H4 (cell line): Measurements from ENCODE around the gene CDSN. TPM values are rescaled to one million over a fixed set of nuclear protein-coding genes. Genes with fewer than 3 reads are reported as not detected.

Source experiments
- DNase-seq: peaks from one replicate; pipeline ENCODE4 v3.0.0-alpha.2; 2015; ENCODE audit warnings: low spot score
- total RNA-seq: library from RNA; depleted of rRNA; stranded (reverse); fragments of >200 nt; shearing (Covaris generic); gene quantifications from 2 replicates; pipeline ENCODE4 v1.2.3, GENCODE V29; 2014

Gene CDSN
- total RNA-seq, 1 experiment from 2014 or later = not detected

DNA sequence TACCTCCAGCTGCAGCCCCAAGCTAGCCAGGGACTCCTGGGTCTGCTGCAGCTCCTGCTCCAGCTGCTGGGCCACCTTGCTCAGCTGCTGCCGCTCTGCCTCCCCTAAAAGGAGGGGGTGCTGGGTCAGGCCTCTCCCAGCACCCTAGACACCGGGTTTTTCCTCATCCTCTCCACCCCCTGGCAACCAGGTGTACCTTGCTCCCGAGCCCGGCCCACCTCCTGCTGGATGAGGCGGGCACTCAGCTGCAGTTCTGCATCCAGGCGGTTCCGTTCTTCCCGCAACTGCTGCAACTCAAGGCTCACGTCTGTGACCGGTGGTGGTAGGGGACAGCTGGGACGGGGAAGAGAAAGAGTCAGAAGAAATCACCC, 24.7 kb upstream of the CDSN start:
- no peak for DNase-seq

DNA sequence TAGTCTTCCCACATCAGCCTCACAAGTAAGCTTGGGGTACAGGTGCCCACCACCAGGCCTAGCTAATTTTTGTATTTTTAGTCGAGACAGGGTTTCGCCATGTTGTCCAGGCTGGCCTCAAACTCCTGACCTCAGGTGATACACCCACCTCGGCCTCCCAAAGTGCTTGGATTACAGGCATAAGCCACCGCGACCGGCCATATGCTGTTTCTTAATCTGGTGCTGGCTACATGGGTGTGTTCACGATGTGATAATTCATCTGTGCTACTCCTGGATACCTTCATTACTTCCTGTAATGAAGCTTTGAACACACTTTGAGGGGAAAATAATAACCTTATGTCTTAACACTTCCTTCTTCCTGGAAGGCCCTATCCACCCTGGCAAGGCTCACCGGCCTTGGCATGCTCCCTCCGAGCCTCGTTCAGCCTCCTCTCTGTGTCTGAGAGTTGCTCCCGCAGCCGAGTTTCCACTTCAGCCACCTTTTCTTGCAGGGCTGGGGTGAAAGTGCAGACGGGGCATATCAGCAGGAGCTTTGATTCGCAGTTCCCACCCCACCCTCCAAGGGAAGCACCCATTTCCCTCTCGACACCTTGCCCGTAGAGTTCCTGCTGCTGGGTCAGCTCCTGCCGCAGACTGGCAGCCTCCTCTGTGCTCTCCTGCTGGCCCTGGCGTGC, 24.2 kb upstream of the CDSN start:
- DNase-seq = no peak

DNA sequence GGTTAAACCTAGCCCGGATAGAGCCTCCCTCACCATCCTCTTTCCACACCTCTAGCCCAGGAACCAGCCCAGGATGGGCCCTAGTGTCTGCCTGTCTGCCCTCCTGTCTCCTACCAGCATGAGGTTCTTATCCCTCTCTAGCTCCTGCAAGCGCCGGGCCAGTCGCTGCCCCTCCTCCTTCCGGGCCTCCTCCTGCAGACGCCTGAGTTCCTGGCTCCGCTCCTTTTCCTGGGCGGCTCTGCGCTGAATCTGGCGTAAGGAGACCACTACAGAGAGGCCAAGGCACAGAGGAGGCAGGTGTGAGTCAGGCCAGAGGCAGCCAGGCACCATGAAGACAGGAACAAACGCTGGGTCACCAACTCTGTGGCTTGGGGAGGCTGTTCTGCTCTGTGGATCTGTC, 22.9 kb upstream of the CDSN start:
- DNase-seq = no peak

DNA sequence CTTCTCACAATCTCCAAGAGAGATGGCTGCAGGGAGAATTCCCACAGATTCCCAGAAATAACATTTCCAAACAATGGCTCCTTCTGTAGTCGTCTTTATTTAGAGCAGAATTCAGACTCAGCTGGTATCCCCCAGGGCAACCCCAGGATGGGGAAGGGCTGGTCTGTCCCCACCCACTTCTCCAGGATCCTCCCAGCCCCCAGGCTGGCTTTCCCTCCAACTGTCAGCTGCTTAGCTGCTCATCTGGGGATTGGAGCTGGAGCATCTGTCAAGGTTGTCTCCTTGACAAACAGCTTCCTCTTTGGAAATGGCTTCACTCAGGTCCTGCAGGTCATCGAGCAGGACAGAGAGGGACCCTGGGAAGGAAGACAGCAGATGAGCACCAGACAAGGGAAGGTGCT, 22.1 kb upstream of the CDSN start:
- DNase-seq = no peak

- no peak for DNase-seq
Observed at GRCh38 chr6:31140643-31141042, 20.4 kb upstream of the CDSN start.

DNA sequence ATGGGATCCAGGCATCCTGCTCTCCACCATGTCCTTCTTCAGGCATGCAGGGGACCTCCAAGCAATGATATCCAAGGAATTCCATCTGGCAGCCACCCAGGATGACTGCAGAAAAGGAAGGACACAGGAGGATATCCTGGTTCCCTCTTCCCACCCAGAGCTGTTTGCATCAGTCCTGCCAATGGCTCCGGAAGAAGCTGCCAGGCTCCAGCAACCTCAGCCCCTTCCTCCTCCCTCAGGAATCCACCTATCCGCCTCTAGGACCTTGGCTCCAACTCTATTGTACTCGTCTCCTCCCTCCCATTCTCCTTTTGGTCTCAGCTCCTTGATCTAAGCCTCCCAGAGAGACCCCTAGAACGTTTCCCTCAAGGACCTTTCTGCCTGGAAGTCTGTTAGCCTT, 19.4 kb upstream of the CDSN start:
- no peak for DNase-seq

DNA sequence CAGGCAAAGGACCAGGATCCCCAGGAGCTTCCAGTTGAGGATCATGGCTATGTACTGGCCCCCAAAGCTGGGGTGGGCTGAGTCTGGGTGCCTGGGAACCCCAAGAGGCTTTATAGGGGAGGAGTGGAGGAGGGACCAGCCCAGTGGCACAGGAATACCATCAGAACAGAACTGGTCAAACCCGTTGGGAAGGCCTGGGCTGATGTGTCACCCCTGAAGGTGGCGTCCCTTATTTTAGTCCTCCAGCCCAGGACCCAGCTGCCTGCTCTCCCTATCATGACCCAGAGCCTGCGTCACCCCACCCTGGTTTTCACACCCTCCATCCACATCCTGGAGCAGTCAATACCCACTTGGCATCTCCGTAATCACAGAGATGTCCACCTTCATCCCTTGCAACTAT, 18.7 kb upstream of the CDSN start, which contains the start of gene PSORS1C2:
TSS of gene PSORS1C2 (minus strand) at position 85 of the 400 bp plus-strand sequence. CDS start at position 45, 40 bp downstream.
- no peak for DNase-seq

- DNase-seq = no peak
Observed at GRCh38 chr6:31135710-31136109, 15.5 kb upstream of the CDSN start.

DNA sequence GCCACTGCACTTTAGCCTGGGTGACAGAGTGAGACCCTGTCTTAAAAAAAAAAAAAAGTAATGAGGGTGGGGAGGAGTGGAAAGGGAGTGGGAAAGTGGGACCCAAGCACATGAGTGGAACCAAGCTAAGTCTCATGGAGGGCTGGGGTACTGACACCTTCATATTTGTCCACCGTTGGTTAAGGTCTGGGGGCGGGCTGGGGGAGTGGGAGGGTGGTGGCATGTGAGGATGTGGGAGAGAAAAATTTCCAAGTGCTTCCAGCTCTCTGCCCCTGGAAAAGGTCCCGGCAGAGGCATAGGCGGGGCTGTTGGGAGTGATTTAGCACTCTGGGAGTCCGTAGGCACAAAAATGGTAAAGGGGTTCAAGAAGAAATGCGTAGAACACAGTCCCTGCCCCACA, 12.6 kb upstream of the CDSN start:
- no peak for DNase-seq

- DNase-seq = no peak
Observed at GRCh38 chr6:31131595-31131994, 11.3 kb upstream of the CDSN start.

DNA sequence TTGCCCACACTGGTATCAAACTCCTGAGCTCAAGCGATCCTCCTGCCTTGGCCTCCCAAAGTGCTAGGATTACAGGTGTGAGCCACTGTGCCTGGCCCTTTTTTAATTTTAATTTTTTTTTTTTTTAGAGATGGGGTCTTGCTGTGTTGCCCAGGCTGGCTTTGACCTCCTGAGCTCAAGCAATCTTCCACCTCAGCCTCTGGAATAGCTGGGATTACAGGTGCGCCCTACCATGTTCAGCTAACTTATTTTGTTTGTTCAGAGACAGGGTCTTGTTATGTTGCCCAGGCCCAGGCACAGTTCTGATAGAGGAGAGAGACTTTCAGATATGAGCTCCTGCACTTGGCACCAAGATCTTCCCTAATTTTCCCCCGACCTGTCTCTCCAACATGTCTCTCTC, 10.5 kb upstream of the CDSN start:
- DNase-seq = no peak

- no peak for DNase-seq
Observed at GRCh38 chr6:31129130-31129529, 8.9 kb upstream of the CDSN start.

DNA sequence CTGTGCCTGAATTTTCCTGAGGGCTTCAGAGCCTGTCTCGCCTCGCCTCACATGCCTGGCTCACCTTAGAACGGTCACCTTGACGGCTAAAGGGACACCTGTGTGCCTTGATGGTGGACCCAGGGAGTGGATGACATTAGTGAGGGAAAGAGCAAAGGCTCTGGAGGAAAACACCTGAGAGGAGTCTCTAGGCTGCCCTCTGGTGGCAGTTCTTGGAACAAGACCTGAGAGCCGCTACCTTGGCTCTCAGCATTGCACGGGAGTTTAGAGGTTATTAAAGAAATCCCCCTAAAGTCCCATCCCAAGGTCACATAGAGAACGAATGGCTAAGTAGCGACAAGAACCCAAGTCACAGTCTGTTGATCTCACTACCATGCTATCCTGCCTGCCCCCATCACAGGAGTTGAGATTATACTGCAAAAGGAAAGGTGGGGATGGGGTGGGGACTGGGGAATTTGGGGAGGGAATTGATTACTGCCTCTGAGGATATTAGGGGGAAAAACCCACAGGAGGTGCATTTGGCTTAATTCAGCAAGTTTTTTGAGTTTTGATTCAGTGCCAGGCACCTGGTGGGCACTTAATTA, 7.9 kb upstream of the CDSN start:
- peak; percentile 29 for DNase-seq

- DNase-seq = no peak
Observed at GRCh38 chr6:31126396-31127175, 6.3 kb upstream of the CDSN start.

DNA sequence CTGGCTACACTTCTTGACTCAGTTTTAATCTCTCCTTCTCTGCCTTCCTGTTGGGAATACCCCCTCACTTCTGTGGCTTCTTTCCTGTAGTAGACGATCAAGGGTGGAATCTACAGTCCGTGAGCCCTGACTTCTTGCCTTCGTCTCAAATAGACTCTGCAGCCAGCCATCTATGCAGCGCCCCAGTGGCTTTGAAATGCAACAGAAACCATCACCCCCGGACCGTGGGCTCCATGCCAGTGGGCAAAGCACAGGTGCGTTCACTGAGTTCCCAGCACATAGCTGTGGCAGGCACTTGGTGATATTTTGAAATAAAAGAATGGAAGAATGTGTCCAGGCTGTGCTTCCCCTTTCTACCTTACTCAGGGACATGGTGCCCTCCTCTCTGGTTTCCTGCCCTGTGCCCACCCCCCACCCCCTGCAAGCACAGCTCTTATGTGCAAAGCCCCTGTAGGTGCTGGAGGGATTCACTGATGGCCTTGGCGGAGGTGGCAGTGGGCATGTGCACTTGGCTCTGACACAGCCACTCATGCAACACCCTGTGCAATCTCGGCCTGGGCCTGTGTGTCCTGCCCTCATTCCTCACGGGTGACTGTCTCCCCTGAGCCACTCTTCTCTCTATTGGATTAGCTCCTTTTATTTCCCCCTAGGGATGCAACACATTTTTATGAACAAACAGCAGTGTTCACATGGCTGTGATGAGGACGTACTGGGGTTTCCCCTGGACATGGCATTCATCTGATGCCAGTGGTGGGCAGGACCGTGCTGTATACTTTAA, 5.5 kb upstream of the CDSN start:
- no peak for DNase-seq

GRCh38 chr6:31125162-31125561, 4.9 kb upstream of the CDSN start:
- DNase-seq = no peak

DNA sequence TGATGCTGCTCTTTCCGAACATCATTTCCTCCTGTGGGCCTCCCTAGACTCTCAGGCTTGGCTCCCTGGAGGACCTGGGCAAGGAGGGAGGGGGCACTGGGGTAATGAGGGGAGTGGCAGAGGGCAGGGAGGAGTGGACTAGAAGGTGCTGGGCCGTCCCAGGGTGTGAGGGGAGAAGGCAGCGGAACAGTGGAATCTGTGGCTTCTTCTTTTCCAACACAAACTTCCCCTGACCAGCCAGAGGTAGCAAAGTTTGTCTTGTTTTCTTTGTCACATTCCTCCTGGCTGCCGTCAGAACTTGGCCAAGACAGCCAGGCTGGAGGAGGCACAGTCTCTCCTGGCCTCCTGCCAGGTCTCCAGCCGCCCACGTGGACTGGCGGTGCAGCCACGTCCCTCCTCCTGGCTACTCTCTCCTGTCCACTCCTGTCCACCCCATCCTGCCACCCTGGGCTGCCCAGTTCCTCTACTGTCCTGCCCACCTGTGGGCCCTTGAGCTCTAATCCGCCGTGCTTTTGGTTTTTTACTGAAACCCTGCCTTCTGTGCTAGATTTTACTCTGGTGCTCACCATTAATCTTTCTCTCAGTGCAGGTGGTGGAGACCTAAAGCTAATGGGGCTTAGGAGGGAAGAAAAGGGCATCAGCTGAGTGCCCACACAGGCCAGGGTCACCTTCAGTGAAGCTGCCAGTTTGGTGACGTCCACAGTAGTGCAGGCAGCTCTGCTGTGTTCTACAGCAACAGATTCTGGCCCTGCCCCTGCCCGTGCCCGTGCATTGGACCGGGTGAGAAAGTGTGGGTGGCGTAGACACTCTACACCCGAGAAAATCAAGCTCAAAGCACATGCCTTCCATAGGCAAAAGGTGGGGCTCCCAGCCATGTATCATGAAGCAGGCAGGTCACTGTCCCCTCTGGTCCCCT, 2.8 kb upstream of the CDSN start:
- peak; percentile 92 for DNase-seq

- no peak for DNase-seq
Observed at GRCh38 chr6:31121131-31121790, 1.0 kb upstream of the CDSN start.

- no peak for DNase-seq
Observed at GRCh38 chr6:31118178-31118577, 2.1 kb downstream of the CDSN start.

GRCh38 chr6:31116661-31117385, 3.4 kb downstream of the CDSN start:
- no peak for DNase-seq
